Panc1 (cell line): ENCODE data around the gene TAAR6.

Experiments used
- POLR2AphosphoS5 ChIP-seq: IDR thresholded peaks from 2 replicates; pipeline ENCODE4 v1.6.1; 2012; ENCODE audit warnings: mild to moderate bottlenecking, low read depth, low read length, moderate library complexity
- TCF7L2 ChIP-seq: IDR thresholded peaks from 2 replicates; pipeline ENCODE4 v1.6.1; 2011; ENCODE audit warnings: mild to moderate bottlenecking, low read depth, low read length, inconsistent platforms
- TF ChIP-seq, protein P1 (sequence below): fragments of 450-650 bp; IDR thresholded peaks from 2 replicates; pipeline ENCODE4 v1.5.1; 2017; ENCODE audit warnings: mild to moderate bottlenecking
- TF ChIP-seq, protein P2 (sequence below), 2 experiments: IDR thresholded peaks; 2 replicates each; pipeline ENCODE4 v1.6.1; 2011 to 2012; ENCODE audit warnings: low read depth in 2 of 2, control low read depth in 1 of 2, low read length in 1 of 2, mild to moderate bottlenecking in 1 of 2, moderate library complexity in 1 of 2; ENCODE audit not compliant: insufficient read depth in 1 of 2

DNA sequence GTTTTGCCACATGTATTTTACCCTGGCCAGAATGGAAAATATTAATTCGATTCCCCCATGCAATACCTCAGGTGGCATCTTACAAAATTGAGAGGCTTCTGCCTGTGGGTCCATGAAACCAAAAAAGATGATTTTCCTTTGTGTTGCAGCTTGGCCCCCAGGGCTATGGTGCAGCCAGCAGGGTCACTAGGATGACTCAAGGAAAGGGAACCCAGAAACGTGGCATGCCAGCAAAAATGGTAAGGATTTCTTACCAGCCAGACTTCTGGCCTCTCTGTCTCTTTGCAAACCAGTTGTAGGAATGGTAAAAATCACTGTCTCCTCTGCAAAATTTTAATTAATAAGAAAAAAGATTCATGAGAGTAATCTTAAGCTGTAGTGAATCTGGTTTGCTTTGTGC lies 43.7 kb upstream of the TAAR6 start:
- TF ChIP-seq, protein P1, sequence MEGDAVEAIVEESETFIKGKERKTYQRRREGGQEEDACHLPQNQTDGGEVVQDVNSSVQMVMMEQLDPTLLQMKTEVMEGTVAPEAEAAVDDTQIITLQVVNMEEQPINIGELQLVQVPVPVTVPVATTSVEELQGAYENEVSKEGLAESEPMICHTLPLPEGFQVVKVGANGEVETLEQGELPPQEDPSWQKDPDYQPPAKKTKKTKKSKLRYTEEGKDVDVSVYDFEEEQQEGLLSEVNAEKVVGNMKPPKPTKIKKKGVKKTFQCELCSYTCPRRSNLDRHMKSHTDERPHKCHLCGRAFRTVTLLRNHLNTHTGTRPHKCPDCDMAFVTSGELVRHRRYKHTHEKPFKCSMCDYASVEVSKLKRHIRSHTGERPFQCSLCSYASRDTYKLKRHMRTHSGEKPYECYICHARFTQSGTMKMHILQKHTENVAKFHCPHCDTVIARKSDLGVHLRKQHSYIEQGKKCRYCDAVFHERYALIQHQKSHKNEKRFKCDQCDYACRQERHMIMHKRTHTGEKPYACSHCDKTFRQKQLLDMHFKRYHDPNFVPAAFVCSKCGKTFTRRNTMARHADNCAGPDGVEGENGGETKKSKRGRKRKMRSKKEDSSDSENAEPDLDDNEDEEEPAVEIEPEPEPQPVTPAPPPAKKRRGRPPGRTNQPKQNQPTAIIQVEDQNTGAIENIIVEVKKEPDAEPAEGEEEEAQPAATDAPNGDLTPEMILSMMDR: no peak
- TF ChIP-seq POLR2AphosphoS5: no peak
- no peak for TF ChIP-seq TCF7L2
- TF ChIP-seq, protein P2, sequence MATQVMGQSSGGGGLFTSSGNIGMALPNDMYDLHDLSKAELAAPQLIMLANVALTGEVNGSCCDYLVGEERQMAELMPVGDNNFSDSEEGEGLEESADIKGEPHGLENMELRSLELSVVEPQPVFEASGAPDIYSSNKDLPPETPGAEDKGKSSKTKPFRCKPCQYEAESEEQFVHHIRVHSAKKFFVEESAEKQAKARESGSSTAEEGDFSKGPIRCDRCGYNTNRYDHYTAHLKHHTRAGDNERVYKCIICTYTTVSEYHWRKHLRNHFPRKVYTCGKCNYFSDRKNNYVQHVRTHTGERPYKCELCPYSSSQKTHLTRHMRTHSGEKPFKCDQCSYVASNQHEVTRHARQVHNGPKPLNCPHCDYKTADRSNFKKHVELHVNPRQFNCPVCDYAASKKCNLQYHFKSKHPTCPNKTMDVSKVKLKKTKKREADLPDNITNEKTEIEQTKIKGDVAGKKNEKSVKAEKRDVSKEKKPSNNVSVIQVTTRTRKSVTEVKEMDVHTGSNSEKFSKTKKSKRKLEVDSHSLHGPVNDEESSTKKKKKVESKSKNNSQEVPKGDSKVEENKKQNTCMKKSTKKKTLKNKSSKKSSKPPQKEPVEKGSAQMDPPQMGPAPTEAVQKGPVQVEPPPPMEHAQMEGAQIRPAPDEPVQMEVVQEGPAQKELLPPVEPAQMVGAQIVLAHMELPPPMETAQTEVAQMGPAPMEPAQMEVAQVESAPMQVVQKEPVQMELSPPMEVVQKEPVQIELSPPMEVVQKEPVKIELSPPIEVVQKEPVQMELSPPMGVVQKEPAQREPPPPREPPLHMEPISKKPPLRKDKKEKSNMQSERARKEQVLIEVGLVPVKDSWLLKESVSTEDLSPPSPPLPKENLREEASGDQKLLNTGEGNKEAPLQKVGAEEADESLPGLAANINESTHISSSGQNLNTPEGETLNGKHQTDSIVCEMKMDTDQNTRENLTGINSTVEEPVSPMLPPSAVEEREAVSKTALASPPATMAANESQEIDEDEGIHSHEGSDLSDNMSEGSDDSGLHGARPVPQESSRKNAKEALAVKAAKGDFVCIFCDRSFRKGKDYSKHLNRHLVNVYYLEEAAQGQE (IDR thresholded peaks at IDR 0.05; ENCODE audit: insufficient read depth in 1 of 2, low read depth in 2 of 2, low read length in 1 of 2): no peak
